Effector CD8-positive, alpha-beta T cell (primary cell): Measurements from ENCODE around the gene LNX2.
A peak's percentile ranks its signal among the peaks of the same experiment; 100 is the strongest.

ENCODE experiments used
- DNase-seq: peaks from one replicate; lab custom pipeline; 2025; lab: John Stamatoyannopoulos, UW

The LNX2 gene

GRCh38 chr13:27562457-27562856 is 57.9 kb downstream of the LNX2 start:
- DNase-seq = no peak

- no peak for DNase-seq
These were observed 60.6 kb downstream of the LNX2 start for GRCh38 chr13:27559719-27560118.

- no peak for DNase-seq
These were observed 64.2 kb downstream of the LNX2 start for GRCh38 chr13:27556109-27556508.

GRCh38 chr13:27551562-27551961 is 68.8 kb downstream of the LNX2 start:
- no peak for DNase-seq

GRCh38 chr13:27549406-27549981 is 70.8 kb downstream of the LNX2 start:
- no peak for DNase-seq

GRCh38 chr13:27542220-27542619 is 78.1 kb downstream of the LNX2 start:
- DNase-seq = no peak

- DNase-seq = no peak
These were observed 78.9 kb downstream of the LNX2 start for GRCh38 chr13:27541386-27541785.

- DNase-seq = no peak
These were observed 83.8 kb downstream of the LNX2 start for GRCh38 chr13:27536361-27537101.

- no peak for DNase-seq
These were observed 84.8 kb downstream of the LNX2 start for GRCh38 chr13:27535546-27535945.

GRCh38 chr13:27534981-27535380 is 85.3 kb downstream of the LNX2 start:
- no peak for DNase-seq

- no peak for DNase-seq
These were observed 86.0 kb downstream of the LNX2 start for GRCh38 chr13:27534108-27534980.

- DNase-seq = peak; percentile 20
These were observed 87.1 kb downstream of the LNX2 start for GRCh38 chr13:27533155-27533643.

- DNase-seq = no peak
These were observed 91.4 kb downstream of the LNX2 start for GRCh38 chr13:27528908-27529307.

- DNase-seq = no peak
These were observed 93.8 kb downstream of the LNX2 start for GRCh38 chr13:27526516-27526915.

GRCh38 chr13:27524981-27525975 is 95.1 kb downstream of the LNX2 start:
- DNase-seq = no peak

- no peak for DNase-seq
These were observed 96.8 kb downstream of the LNX2 start for GRCh38 chr13:27523346-27524073.

GRCh38 chr13:27522847-27523246 is 97.5 kb downstream of the LNX2 start:
- no peak for DNase-seq

GRCh38 chr13:27516103-27516502 is 104.2 kb downstream of the LNX2 start:
- no peak for DNase-seq

GRCh38 chr13:27510082-27510481 is 110.2 kb downstream of the LNX2 start:
- no peak for DNase-seq

- no peak for DNase-seq
These were observed 111.5 kb downstream of the LNX2 start for GRCh38 chr13:27508802-27509201.

GRCh38 chr13:27505792-27506191 is 114.5 kb downstream of the LNX2 start:
- DNase-seq = no peak
